ENCODE data around the gene IFT43.

IFT43 gene

DNA sequence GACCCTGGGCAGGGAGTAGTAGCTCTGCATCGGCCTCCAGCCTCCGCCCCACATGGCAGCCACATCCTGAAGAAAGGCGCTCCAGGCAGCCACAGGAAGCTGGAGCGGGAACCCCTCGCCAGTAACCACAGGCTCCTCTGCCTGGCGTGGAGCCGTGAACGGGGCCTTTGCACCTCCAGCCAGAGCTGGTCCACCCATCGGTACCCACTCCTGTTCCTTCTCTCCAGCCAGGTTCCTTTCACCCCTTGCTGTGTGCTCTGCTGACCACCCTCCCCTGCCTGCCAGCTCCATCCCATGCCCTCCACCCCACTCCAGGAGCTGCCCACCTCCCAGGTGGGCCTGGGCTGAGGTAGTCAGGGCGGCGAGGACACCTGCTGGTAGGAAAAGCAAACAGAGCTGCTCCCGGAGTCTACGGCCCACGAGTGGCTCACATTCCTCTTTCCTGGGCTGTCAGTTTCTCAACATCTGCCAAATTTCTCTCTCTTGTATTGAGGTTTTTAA is 6.4 kb upstream of the IFT43 start:
- DNase-seq, result peak; percentile 54
- in situ Hi-C loops (cut with MboI; ENCODE audit: low pct_unique_long_range_greater_than_20kb, low sequenced_read_pairs), result no loop called here

DNA sequence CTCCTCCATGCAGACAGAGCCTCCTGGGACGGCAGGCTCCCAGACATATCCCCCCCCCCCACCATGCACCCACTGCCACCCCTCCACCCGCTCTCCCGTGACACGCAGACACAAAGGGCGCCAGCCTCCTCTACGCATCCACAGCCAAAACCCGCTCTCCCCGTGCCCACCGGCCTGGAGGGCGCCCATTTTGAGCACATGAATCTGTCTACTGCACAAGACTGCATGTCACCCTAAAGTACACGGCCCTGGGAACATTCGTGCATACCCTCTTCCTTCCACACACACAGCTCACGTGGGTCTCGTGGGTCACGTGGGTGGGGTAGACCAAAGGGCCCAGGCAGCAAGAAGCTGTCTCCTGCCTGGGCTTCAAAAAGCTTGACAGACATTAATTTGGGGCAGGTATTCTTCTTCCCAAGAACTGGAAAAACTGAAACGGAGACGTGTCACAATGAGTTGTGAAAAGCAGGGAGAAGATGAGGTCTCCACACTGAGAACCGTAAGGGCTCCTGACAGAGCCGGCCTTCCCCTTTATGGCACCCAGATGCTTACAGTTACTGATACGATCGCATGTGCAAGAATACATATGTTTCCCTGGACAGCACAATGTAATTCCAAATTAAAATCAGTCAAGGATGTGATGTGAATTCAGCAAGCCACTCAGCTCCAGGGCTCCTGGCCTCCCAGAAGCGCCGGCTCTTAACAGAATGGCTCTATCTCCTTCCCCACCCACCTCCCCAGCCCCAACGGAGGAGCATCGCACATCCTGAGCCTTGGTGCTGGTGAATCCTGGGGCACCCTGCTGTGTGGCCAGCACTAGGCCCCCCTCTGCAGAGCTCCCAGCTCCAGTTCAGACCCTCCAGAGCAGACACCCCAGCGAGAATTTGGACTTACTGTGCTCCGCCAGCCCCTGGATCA is 5.7 kb upstream of the IFT43 start:
- DNase-seq, result no peak
- in situ Hi-C loops (cut with MboI; ENCODE audit: low pct_unique_long_range_greater_than_20kb, low sequenced_read_pairs), result no loop called here

GRCh38 chr14:75980856-75981255 is 4.7 kb upstream of the IFT43 start:
- in situ Hi-C loops (cut with MboI; ENCODE audit: low pct_unique_long_range_greater_than_20kb, low sequenced_read_pairs), result no loop called here
- DNase-seq, result no peak

- DNase-seq, result peak; percentile 89
- in situ Hi-C loops (cut with MboI; ENCODE audit: low pct_unique_long_range_greater_than_20kb, low sequenced_read_pairs), result no loop called here
Observed at GRCh38 chr14:75981426-75982265, 3.9 kb upstream of the IFT43 start, which contains the start of gene TGFB3. TGFB3 (minus strand) TSS chr14:75981995; CDS start chr14:75980893, 1,102 bp downstream.

DNA sequence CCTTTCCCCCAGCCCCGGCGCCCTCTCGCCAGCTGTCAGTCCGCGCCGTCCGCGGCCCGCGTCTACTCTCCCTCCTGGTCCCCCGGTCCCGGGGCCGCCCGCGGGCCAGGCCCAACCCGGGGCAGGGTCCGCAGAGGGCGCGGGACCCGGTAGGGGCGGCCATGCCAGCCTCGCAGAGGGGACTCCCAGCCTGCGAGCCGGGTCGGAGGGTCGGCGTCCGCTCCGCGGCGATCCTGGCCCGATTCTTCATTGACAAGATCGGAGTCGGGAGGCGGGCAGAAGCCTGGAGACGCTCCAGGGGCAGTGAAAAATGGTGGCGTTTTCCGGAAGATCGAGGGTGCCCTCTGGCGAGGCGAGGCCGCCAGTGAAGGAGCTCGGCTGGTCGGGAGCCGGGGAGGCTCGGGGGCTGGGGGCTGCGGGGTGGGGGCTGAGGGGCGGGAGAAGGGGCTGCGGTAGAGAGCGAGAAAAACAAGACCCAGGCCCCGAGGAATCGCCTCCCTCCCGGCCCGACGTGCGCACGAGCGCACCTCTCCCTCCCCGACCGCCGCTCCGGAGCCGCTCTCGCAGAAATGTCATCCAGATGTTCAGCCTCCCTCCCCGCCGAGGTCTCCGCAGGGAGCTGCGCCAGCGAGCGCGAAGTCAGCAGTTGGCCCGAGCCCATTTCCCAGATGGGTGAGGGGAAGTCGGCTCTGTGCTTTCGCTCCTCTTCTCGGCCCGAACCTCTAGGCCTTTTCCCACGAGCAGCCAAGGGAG is 3.1 kb upstream of the IFT43 start:
- in situ Hi-C loops (cut with MboI; ENCODE audit: low pct_unique_long_range_greater_than_20kb, low sequenced_read_pairs), result no loop called here
- peak; percentile 86 for DNase-seq

DNA sequence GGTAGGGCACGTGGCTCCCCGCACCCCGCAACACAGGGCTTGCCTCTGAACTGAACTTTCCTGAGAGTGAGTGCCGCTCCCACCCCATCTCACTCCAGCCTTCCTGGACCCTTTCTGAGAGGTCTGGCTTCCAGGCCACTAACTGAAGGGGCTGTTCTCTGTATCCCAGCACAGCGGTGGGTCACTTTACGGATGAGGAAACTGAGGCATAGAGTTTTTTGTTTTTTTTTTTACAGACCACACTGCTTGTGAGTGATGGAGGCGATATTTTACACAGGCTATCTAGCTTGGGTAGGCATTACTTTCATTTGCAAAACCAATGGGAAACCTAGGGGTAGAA is 2.6 kb upstream of the IFT43 start:
- in situ Hi-C loops (cut with MboI; ENCODE audit: low pct_unique_long_range_greater_than_20kb, low sequenced_read_pairs), result no loop called here
- no peak for DNase-seq

- in situ Hi-C loops (cut with MboI; ENCODE audit: low pct_unique_long_range_greater_than_20kb, low sequenced_read_pairs), result no loop called here
- DNase-seq, result no peak
Observed at GRCh38 chr14:75984674-75985073, 889 bp upstream of the IFT43 start.

DNA sequence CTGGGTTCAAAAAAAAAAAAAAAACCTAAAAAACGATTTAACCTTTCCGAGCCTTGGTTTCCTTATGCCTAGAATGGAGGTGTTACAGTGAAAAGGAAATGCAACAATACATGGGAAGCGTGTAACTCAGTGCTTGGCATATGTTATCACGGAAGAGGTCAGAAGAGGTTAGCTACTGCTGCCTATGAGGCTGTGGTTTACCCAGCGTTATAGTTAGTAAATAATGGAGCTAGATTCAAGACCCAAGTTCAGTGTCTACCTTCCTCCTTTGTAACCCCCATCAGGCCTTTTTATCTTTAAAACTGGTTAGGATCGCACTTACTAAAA is 839 bp downstream of the IFT43 start:
- DNase-seq, result no peak
- in situ Hi-C loops (cut with MboI; ENCODE audit: low pct_unique_long_range_greater_than_20kb, low sequenced_read_pairs), result no loop called here

DNA sequence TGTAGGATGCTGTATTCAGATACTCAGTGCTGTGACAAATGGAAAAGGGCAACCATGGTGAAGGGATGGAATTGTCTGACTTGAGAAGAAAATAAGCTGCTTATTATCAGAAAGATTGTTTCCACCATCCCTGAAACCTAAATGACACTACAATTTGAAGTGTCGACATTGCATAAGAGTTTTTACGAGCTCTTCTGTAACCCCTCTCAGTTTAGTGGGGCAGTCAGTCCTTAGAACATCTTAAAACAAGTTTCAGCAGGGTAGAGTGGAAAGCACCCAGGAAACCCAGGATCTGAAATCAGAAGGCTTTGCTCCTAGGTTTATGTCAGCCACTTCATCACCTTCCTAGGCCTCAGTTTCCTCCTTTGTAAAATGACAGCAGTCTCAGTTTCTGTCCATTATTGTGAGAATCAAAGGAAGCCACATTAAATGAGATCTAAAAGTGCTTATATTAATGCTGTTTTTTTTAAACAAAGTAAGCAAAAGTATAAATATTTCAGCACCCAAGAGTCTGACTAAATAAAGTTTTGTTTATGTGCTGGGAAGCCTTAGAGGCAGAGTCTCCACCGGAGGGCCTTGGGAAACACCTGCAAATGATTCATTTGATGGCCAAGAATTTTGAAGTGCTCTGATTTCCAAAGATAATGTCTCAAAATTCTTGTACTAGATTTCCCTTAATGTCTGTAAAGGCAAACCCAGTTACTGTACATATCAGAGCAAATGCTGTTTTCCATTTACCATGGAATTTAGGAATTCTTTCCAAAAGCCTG is 1.8 kb downstream of the IFT43 start:
- in situ Hi-C loops (cut with MboI; ENCODE audit: low pct_unique_long_range_greater_than_20kb, low sequenced_read_pairs), result no loop called here
- no peak for DNase-seq

GRCh38 chr14:75989134-75989533 is 3.6 kb downstream of the IFT43 start:
- in situ Hi-C loops (cut with MboI; ENCODE audit: low pct_unique_long_range_greater_than_20kb, low sequenced_read_pairs), result no loop called here
- no peak for DNase-seq

DNA sequence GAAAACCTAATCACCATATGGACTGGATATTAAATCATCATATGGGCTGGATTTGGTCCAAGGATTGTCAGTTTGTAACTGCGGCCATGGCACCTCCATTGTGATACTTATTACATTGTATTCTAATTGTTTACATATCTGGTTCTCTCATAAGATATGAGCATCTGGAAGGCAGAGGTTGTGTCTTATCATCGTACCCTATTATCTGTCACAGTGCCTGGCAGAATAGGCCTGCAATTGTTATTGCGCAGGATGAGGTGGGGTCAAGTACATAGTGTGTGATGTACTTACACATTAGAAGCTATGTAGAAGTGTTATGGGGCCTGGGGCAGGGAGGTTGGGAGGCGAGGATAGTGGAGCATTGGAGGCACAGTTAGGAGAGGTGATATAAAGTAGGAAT is 4.7 kb downstream of the IFT43 start:
- in situ Hi-C loops (cut with MboI; ENCODE audit: low pct_unique_long_range_greater_than_20kb, low sequenced_read_pairs), result no loop called here

GRCh38 chr14:75991753-75992152 is 6.2 kb downstream of the IFT43 start:
- DNase-seq, result no peak
- in situ Hi-C loops (cut with MboI; ENCODE audit: low pct_unique_long_range_greater_than_20kb, low sequenced_read_pairs), result no loop called here

More for the DNA sequence above, 4.7 kb downstream of the IFT43 start:
- DNase-seq, result no peak

- in situ Hi-C loops (cut with MboI; ENCODE audit: low pct_unique_long_range_greater_than_20kb, low sequenced_read_pairs), result no loop called here
- DNase-seq, result no peak
Observed at GRCh38 chr14:75993567-75994041, 8.0 kb downstream of the IFT43 start.

DNA sequence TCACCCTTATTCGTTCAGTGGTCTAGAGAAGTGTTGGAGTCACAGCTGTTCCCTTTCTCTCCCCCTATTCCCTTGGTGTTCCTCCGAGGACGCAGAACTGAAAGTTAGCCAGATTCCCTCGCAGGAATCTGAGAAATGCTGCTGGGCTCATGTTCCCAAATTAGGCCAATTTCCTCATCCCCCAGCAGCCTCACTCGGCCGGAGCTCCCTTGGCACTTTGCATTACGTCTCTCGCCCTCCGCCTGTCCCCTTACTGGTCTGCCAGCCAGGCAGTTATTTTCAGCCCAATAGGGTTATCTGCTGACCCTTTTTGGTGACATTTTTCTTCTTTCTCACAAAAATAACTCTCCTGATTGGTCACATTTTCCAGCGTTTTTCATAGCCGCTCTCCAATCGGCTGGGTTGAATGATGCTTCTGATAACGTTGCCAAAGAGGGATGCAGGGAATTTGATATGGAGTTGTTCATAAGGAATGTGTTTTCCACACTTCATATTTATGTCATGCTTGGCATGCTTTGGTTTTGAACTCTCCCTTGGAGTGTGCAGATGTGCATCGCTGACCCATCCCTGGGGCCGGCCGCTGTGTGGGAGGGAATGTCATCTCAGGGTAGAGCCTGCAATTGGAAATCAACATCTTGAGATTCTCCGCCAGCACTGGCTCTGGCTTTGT is 9.9 kb downstream of the IFT43 start:
- in situ Hi-C loops (cut with MboI; ENCODE audit: low pct_unique_long_range_greater_than_20kb, low sequenced_read_pairs), result no loop called here
- no peak for DNase-seq

DNA sequence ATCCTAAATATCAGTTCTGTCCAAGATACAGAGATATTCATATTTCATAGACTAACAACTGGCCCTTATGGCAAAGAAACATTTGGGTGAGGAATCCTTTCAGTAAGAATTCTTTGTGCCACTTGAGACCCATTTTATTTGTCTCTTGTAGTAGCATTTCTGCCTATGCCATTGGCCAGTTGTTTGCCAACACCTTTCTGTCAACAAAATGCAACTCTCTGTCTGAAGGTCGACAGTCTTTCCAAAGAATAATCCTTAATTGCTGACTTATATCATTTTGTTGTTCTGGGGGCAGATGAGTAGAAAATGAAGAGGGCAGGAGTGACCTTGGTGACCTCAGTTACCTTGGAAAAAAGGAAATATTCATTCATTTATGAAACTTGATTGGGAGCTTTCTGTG is 10.9 kb downstream of the IFT43 start:
- in situ Hi-C loops (cut with MboI; ENCODE audit: low pct_unique_long_range_greater_than_20kb, low sequenced_read_pairs), result no loop called here

GRCh38 chr14:75999511-76000190 is 14.1 kb downstream of the IFT43 start:
- in situ Hi-C loops (cut with MboI; ENCODE audit: low pct_unique_long_range_greater_than_20kb, low sequenced_read_pairs), result no loop called here

More for the DNA sequence above, 10.9 kb downstream of the IFT43 start:
- no peak for DNase-seq

DNA sequence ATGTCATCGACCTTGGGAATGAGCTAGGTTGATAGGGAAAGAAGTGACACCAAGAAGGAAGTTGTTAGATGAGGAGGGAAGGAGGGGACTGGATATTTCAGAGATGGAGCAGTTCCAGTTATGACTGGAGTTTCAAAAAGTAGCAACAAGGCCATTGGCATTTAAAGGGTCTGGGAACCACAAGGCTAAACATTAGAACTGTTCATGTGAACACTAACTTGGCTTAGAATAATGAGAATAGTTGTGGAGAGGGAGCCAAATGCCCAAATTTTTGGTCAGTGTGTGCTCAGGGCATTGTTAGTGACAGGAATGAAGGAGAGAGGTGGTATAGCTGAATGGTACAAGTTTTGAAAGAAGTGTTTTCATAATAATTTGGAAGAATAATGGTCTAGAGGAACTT is 16.8 kb downstream of the IFT43 start:
- in situ Hi-C loops (cut with MboI; ENCODE audit: low pct_unique_long_range_greater_than_20kb, low sequenced_read_pairs), result no loop called here
- no peak for DNase-seq

More at GRCh38 chr14:75999511-76000190, 14.1 kb downstream of the IFT43 start:
- no peak for DNase-seq

- DNase-seq, result no peak
Observed at GRCh38 chr14:76006253-76006652, 20.7 kb downstream of the IFT43 start.

More at GRCh38 chr14:76006253-76006652, 20.7 kb downstream of the IFT43 start:
- in situ Hi-C loops (cut with MboI; ENCODE audit: low pct_unique_long_range_greater_than_20kb, low sequenced_read_pairs), result no loop called here
